Vagina (tissue), 2 donors: Measurements from ENCODE around the gene CRABP1.

Experiments used
- CTCF ChIP-seq, 3 experiments: fragments of 450-650 bp in 2 of 3; fragments of 200-600 bp in 1 of 3; sonication (generic) in 1 of 3; IDR thresholded peaks; one replicate each; pipeline ENCODE4 v1.5.1; 2017 to 2019; ENCODE audit warnings: antibody characterized with exemption in 3 of 3, mild to moderate bottlenecking in 2 of 3, moderate library complexity in 2 of 3
- POLR2A ChIP-seq, 2 donors: fragments of 450-650 bp; IDR thresholded peaks; one replicate each; pipeline ENCODE4 v1.6.1; 2017; ENCODE audit warnings: antibody characterized with exemption in 2 of 2, mild to moderate bottlenecking in 2 of 2, moderate library complexity in 2 of 2

DNA sequence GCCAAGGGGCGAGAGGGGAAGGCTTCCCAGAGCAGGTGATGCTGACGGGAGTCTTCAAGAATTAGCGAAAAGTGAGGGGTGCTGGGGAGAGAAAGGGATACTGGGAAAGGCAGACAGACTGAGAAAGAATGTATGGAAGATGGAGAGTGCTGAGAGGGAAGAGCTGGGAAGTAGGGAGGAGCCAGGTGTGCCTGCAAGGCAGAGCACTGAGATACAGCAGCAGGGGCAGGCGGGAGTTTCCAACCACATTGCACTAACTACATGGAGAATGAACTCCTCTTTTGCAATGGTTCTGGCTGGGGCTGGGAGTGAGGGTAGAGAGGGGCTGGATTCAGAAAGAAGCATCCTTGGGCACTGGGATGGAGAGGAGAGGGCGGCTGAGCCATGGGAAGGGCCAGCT lies 16.0 kb upstream of the CRABP1 start:
- TF ChIP-seq CTCF (IDR thresholded peaks at IDR 0.05) (no peak), POLR2A (IDR thresholded peaks at IDR 0.05) (no peak)
